GM21447 (cell line): ENCODE data around the gene HNF1B.

ENCODE experiments used
- ATAC-seq: cut with Tn5 transposase; IDR thresholded peaks from one replicate; pipeline ENCODE4 v1.9.1; 2021; ENCODE audit not compliant: unreplicated experiment

The HNF1B gene

GRCh38 chr17:37737971-37738370, 6.9 kb downstream of the HNF1B start:
- no peak for ATAC-seq

- no peak for ATAC-seq
Observed at GRCh38 chr17:37737081-37737480, 7.8 kb downstream of the HNF1B start.

GRCh38 chr17:37736428-37736827, 8.4 kb downstream of the HNF1B start:
- ATAC-seq, result no peak

GRCh38 chr17:37735165-37735564, 9.7 kb downstream of the HNF1B start:
- no peak for ATAC-seq

- no peak for ATAC-seq
Observed at GRCh38 chr17:37732316-37732715, 12.5 kb downstream of the HNF1B start.

GRCh38 chr17:37731056-37731455, 13.8 kb downstream of the HNF1B start:
- no peak for ATAC-seq

- ATAC-seq, result no peak
Observed at GRCh38 chr17:37729905-37730304, 15.0 kb downstream of the HNF1B start.

- no peak for ATAC-seq
Observed at GRCh38 chr17:37726891-37727675, 17.8 kb downstream of the HNF1B start.

- no peak for ATAC-seq
Observed at GRCh38 chr17:37726248-37726647, 18.6 kb downstream of the HNF1B start.

- ATAC-seq, result no peak
Observed at GRCh38 chr17:37725601-37726146, 19.2 kb downstream of the HNF1B start.

- no peak for ATAC-seq
Observed at GRCh38 chr17:37725021-37725595, 19.8 kb downstream of the HNF1B start.

- ATAC-seq, result no peak
Observed at GRCh38 chr17:37720989-37721388, 23.9 kb downstream of the HNF1B start.

- no peak for ATAC-seq
Observed at GRCh38 chr17:37719866-37720265, 25.0 kb downstream of the HNF1B start.

- ATAC-seq, result no peak
Observed at GRCh38 chr17:37718324-37719048, 26.4 kb downstream of the HNF1B start.

- no peak for ATAC-seq
Observed at GRCh38 chr17:37717627-37718323, 27.1 kb downstream of the HNF1B start.

GRCh38 chr17:37714897-37715296, 30.0 kb downstream of the HNF1B start:
- ATAC-seq, result no peak

GRCh38 chr17:37713624-37714023, 31.2 kb downstream of the HNF1B start:
- ATAC-seq, result no peak

GRCh38 chr17:37713028-37713431, 31.8 kb downstream of the HNF1B start:
- ATAC-seq, result no peak

- no peak for ATAC-seq
Observed at GRCh38 chr17:37711113-37711512, 33.7 kb downstream of the HNF1B start.

- no peak for ATAC-seq
Observed at GRCh38 chr17:37710344-37710886, 34.4 kb downstream of the HNF1B start.
